Activated CD4-positive, alpha-beta T cell treated with anti-CD3 and anti-CD28 coated beads for 36 hours (primary cell): Measurements from ENCODE around the gene ETV6. TPM values are rescaled to one million over a fixed set of nuclear protein-coding genes. Genes with fewer than 3 reads are reported as not detected.

Source experiments
- ATAC-seq: fragments of 200-7000 bp; cut with Tn5 transposase; one replicate; pipeline ENCODE4 v1.10.0; 2021; ENCODE audit warnings: mild to moderate bottlenecking, moderate library complexity
- CTCF ChIA-PET: fragments of 350-600 bp; sonication (Branson Sonifier 250); formaldehyde crosslinking; loops from one replicate; lab custom pipeline; 2021; ENCODE audit warnings: antibody characterized with exemption; lab: Charles Lee
- POLR2A ChIA-PET: fragments of 350-600 bp; sonication (Branson Sonifier 250); formaldehyde crosslinking; loops from one replicate; lab custom pipeline; 2021; ENCODE audit warnings: antibody characterized with exemption, inconsistent platforms; lab: Charles Lee
- DNase-seq: peaks from one replicate; pipeline ENCODE4 v3.0.0-alpha.2; 2020
- H3K27ac Mint-ChIP-seq: one replicate; pipeline ENCODE4 v1.8.0; 2021; ENCODE audit warnings: mixed read lengths
- H3K27me3 Mint-ChIP-seq: one replicate; pipeline ENCODE4 v1.8.0; 2021; ENCODE audit warnings: mixed read lengths
- H3K36me3 Mint-ChIP-seq: one replicate; pipeline ENCODE4 v1.8.0; 2021; ENCODE audit warnings: low read depth, mixed read lengths
- H3K4me1 Mint-ChIP-seq: one replicate; pipeline ENCODE4 v1.8.0; 2021; ENCODE audit warnings: mixed read lengths
- H3K4me3 Mint-ChIP-seq: one replicate; pipeline ENCODE4 v1.8.0; 2021; ENCODE audit warnings: mild to moderate bottlenecking, moderate library complexity, mixed read lengths
- H3K9me3 Mint-ChIP-seq: one replicate; pipeline ENCODE4 v1.8.0; 2021; ENCODE audit warnings: low read depth, mixed read lengths
- intact Hi-C, 2 experiments: fragments of 100-400 bp; cut with DNase I in 1 of 2; cut with micrococcal nuclease in 1 of 2; formaldehyde crosslinking; loops; one replicate each; pipeline versions ENCODE4 v1.14.2 to v1.15.1; 2022 to 2024; cut with DNase I, micrococcal nuclease
- total RNA-seq, 2 experiments: library from RNA; stranded (reverse); gene quantifications; one replicate each; pipeline ENCODE4 v1.2.3, GENCODE V29; 2021

ETV6 gene
- total RNA-seq, 2 experiments from 2014 or later, result 53.5 to 56.7 TPM

GRCh38 chr12:11732715-11733114 is 83.2 kb downstream of the ETV6 start:
- ChIA-PET POLR2A (no interaction called here), CTCF (interaction anchor here (0.8 to 1.9 kb wide), 3 partner anchors 11 to 477 kb away, joined by 4 to 7 read pairs (median 5); no protein-coding TSS in a partner anchor)
- no peak for DNase-seq
- no peaks in the 10 kb centered on the region for H3K9me3 Mint-ChIP-seq
- H3K27me3 Mint-ChIP-seq, result no peaks in the 10 kb centered on the region
- peaks cover 84% of the 10 kb centered on the region for H3K4me1 Mint-ChIP-seq
- peaks cover 23% of the 10 kb centered on the region for H3K36me3 Mint-ChIP-seq
- intact Hi-C loops, result loop anchor here in 1 of 2 experiments (5.0 kb wide), 1 partner anchor 100 kb away; no protein-coding TSS in a partner anchor
- no peak overlapping the region for H3K4me3 Mint-ChIP-seq
- ATAC-seq, result no peak
- peak overlapping the region; percentile 87 for H3K27ac Mint-ChIP-seq

- Mint-ChIP-seq H3K9me3 (no peaks in the 10 kb centered on the region), H3K4me1 (peaks cover 76% of the 10 kb centered on the region), H3K4me3 (no peak overlapping the region), H3K27me3 (no peaks in the 10 kb centered on the region), H3K36me3 (peaks cover 27% of the 10 kb centered on the region), H3K27ac (no peak overlapping the region)
- ChIA-PET CTCF (interaction anchor here (0.7 to 1.0 kb wide), 3 partner anchors 12 to 30 kb away, joined by 3 read pairs; no protein-coding TSS in a partner anchor), POLR2A (no interaction called here)
- DNase-seq (no peak), ATAC-seq (no peak)
- intact Hi-C loops, result loop anchor here in 1 of 2 experiments (5.0 kb wide), 1 partner anchor 98 kb away; no protein-coding TSS in a partner anchor
These were observed 85.2 kb downstream of the ETV6 start for GRCh38 chr12:11734580-11735180.

- POLR2A ChIA-PET, result no interaction called here
- CTCF ChIA-PET, result no interaction called here
- peaks cover 65% of the 10 kb centered on the region for H3K4me1 Mint-ChIP-seq
- ATAC-seq (no peak), DNase-seq (no peak)
- H3K9me3 Mint-ChIP-seq, result no peaks in the 10 kb centered on the region
- intact Hi-C loops, result no loop called here
- no peak overlapping the region for H3K27ac Mint-ChIP-seq
- H3K36me3 Mint-ChIP-seq, result peaks cover 27% of the 10 kb centered on the region
- no peaks in the 10 kb centered on the region for H3K27me3 Mint-ChIP-seq
- H3K4me3 Mint-ChIP-seq, result no peak overlapping the region
These were observed 89.0 kb downstream of the ETV6 start for GRCh38 chr12:11738450-11738849.

GRCh38 chr12:11739980-11740577 is 90.6 kb downstream of the ETV6 start:
- intact Hi-C loops, result no loop called here
- no peak for ATAC-seq
- Mint-ChIP-seq H3K27ac (no peak overlapping the region), H3K36me3 (peaks cover 27% of the 10 kb centered on the region), H3K9me3 (no peaks in the 10 kb centered on the region), H3K27me3 (no peaks in the 10 kb centered on the region), H3K4me3 (no peak overlapping the region), H3K4me1 (peaks cover 67% of the 10 kb centered on the region)
- ChIA-PET CTCF (interaction anchor here (0.8 to 1.7 kb wide), 5 partner anchors 9 to 22 kb away, joined by 3 to 6 read pairs (median 4); no protein-coding TSS in a partner anchor), POLR2A (no interaction called here)
- no peak for DNase-seq

GRCh38 chr12:11741434-11742092 is 92.1 kb downstream of the ETV6 start:
- Mint-ChIP-seq H3K9me3 (no peaks in the 10 kb centered on the region), H3K27me3 (no peaks in the 10 kb centered on the region), H3K4me3 (no peak overlapping the region), H3K36me3 (peaks cover 20% of the 10 kb centered on the region), H3K4me1 (peaks cover 72% of the 10 kb centered on the region), H3K27ac (no peak overlapping the region)
- no peak for ATAC-seq
- POLR2A ChIA-PET, result no interaction called here
- CTCF ChIA-PET, result interaction anchor here (1.0 to 1.7 kb wide), 3 partner anchors 10 to 292 kb away, joined by 3 to 5 read pairs (median 5); no protein-coding TSS in a partner anchor
- intact Hi-C loops, result no loop called here
- no peak for DNase-seq

GRCh38 chr12:11743423-11744409 is 94.2 kb downstream of the ETV6 start:
- Mint-ChIP-seq H3K27me3 (no peaks in the 10 kb centered on the region), H3K9me3 (no peaks in the 10 kb centered on the region), H3K4me3 (no peak overlapping the region), H3K36me3 (peaks cover 16% of the 10 kb centered on the region), H3K27ac (no peak overlapping the region), H3K4me1 (peaks cover 63% of the 10 kb centered on the region)
- no peak for DNase-seq
- CTCF ChIA-PET, result interaction anchor here (0.5 to 1.4 kb wide), 5 partner anchors 9 to 1370 kb away, joined by 3 to 7 read pairs (median 3); no protein-coding TSS in a partner anchor
- ATAC-seq, result no peak
- POLR2A ChIA-PET, result no interaction called here
- intact Hi-C loops, result no loop called here

- peaks cover 13% of the 10 kb centered on the region for H3K36me3 Mint-ChIP-seq
- ATAC-seq (no peak), DNase-seq (no peak)
- no peaks in the 10 kb centered on the region for H3K27me3 Mint-ChIP-seq
- no peaks in the 10 kb centered on the region for H3K9me3 Mint-ChIP-seq
- ChIA-PET CTCF (interaction anchor here (1.0 to 1.4 kb wide), 3 partner anchors 9 to 14 kb away, joined by 3 to 7 read pairs (median 3); no protein-coding TSS in a partner anchor), POLR2A (no interaction called here)
- H3K4me1 Mint-ChIP-seq, result peaks cover 59% of the 10 kb centered on the region
- no peak overlapping the region for H3K4me3 Mint-ChIP-seq
- H3K27ac Mint-ChIP-seq, result no peak overlapping the region
- intact Hi-C loops, result no loop called here
These were observed 94.9 kb downstream of the ETV6 start for GRCh38 chr12:11744410-11744801.

- intact Hi-C loops, result no loop called here
- Mint-ChIP-seq H3K27ac (no peak overlapping the region), H3K4me1 (peaks cover 59% of the 10 kb centered on the region), H3K27me3 (no peaks in the 10 kb centered on the region), H3K36me3 (peaks cover 14% of the 10 kb centered on the region), H3K4me3 (no peak overlapping the region), H3K9me3 (no peaks in the 10 kb centered on the region)
- ChIA-PET POLR2A (interaction anchor here (1.0 kb wide), 1 partner anchor 18 kb away, joined by 3 read pairs; no protein-coding TSS in a partner anchor), CTCF (interaction anchor here (1.0 to 1.1 kb wide), 3 partner anchors 8 to 28 kb away, joined by 3 to 4 read pairs (median 3); no protein-coding TSS in a partner anchor)
- ATAC-seq, result no peak
- no peak for DNase-seq
These were observed 95.6 kb downstream of the ETV6 start for GRCh38 chr12:11745113-11745512.

GRCh38 chr12:11746024-11746771 is 96.7 kb downstream of the ETV6 start:
- Mint-ChIP-seq H3K9me3 (no peaks in the 10 kb centered on the region), H3K4me1 (peaks cover 52% of the 10 kb centered on the region), H3K4me3 (no peak overlapping the region), H3K36me3 (peaks cover 15% of the 10 kb centered on the region), H3K27ac (no peak overlapping the region), H3K27me3 (no peaks in the 10 kb centered on the region)
- DNase-seq (no peak), ATAC-seq (peak; percentile 52)
- ChIA-PET POLR2A (interaction anchor here (1.0 kb wide), 1 partner anchor 16 kb away, joined by 3 read pairs; no protein-coding TSS in a partner anchor), CTCF (interaction anchor here (0.6 to 1.1 kb wide), 4 partner anchors 12 to 200 kb away, joined by 3 to 6 read pairs (median 4); no protein-coding TSS in a partner anchor)
- intact Hi-C loops, result no loop called here
